Fibroblast of mammary gland (primary cell): Measurements from ENCODE around the gene NTF4.
"Not testable (repeated sequence)": the region's sequence is repeated elsewhere in the genome, so short reads cannot be mapped to it uniquely, and the experiment has no call there.

Source experiments
- DNase-seq: peaks from one replicate; pipeline ENCODE4 v3.0.0-alpha.2; 2010; ENCODE audit warnings: low read depth
- H3K4me3 ChIP-seq: 2 replicates; pipeline ENCODE4 v1.5.1; 2011; ENCODE audit warnings: low read depth, mild to moderate bottlenecking, low read length, moderate library complexity; ENCODE audit not compliant: control insufficient read depth
- TF ChIP-seq, protein P1 (sequence below): conservative IDR thresholded peaks from 2 replicates; pipeline ENCODE4 v1.5.1; 2011; ENCODE audit warnings: low read depth, low read length, inconsistent platforms; ENCODE audit not compliant: control insufficient read depth, insufficient read depth

NTF4 gene

DNA sequence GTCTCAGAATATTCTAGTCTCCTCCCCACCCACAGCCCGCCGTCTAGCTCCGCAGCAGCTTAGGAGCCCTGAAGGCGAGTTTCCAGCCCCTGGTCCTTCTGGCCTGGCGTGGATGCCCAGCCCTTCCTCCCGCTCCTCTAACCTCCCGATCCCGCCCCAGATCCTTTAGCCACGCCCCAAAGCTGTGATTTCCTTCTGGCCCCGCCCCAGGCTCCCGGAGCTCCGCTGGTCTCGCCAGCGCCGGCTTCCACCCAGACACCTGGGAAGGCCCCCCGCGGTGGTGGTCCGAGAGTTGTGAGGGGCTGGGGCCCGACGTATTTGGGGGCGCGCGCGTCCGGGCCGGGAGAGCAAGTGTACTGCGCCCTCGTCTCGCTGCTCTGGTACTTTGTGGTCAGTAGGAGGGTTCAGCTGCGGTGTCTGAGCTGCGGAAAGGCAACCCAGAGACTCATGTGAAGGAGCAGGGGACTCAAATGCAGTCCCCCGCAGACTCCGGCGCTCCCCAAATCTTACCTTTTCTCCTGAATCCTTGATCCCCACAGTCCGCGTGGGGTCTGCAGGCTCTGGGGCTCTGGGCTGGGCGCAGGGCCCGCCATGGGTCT lies 6.9 kb downstream of the NTF4 start, which contains the start of gene CGB7:
Gene CGB7, minus strand, starts transcription at position 114 of the 599 bp plus-strand sequence. CDS start 2,374 bp downstream, outside the sequence.
- peak; percentile 38 for DNase-seq
- peak within 1 kb of the TSS; percentile 50 for H3K4me3 ChIP-seq
- TF ChIP-seq, protein P1, sequence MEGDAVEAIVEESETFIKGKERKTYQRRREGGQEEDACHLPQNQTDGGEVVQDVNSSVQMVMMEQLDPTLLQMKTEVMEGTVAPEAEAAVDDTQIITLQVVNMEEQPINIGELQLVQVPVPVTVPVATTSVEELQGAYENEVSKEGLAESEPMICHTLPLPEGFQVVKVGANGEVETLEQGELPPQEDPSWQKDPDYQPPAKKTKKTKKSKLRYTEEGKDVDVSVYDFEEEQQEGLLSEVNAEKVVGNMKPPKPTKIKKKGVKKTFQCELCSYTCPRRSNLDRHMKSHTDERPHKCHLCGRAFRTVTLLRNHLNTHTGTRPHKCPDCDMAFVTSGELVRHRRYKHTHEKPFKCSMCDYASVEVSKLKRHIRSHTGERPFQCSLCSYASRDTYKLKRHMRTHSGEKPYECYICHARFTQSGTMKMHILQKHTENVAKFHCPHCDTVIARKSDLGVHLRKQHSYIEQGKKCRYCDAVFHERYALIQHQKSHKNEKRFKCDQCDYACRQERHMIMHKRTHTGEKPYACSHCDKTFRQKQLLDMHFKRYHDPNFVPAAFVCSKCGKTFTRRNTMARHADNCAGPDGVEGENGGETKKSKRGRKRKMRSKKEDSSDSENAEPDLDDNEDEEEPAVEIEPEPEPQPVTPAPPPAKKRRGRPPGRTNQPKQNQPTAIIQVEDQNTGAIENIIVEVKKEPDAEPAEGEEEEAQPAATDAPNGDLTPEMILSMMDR, result no peak

DNA sequence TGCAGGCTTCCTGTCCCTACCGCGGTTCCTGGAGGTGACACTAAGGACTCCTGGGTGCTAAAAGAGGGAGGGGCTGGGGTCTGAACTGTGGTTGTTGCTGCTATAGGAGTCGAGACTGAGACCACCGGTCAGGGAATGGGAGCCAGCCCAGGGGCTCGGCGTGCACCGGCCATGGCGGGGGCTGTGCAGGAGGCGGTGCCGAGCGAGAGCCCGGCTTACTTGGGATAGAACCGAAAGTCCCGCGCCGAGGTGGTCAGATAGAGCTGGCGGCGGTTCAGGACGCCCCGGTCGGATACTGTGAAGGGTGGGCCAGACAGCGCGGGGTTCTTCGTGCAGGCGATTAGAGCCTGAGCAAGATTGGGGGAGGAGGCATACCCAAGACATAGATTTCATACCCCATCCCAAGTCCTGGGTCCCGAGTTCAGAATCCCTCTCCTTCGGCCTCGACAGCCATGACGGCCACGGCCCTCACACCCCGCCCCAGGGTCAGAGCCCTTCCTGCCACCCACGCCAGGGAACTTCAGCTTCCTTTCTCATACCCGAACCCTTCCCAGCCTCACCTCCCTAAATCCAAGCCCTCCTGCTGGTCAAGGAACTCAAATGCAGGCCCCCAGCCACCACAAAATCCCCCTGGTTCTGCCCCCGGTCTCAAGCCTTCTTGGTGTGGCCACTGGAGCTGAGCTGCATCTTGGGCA lies 7.6 kb downstream of the NTF4 start:
- peak overlapping the region; percentile 50 for H3K4me3 ChIP-seq
- DNase-seq, result not testable (repeated sequence)

DNA sequence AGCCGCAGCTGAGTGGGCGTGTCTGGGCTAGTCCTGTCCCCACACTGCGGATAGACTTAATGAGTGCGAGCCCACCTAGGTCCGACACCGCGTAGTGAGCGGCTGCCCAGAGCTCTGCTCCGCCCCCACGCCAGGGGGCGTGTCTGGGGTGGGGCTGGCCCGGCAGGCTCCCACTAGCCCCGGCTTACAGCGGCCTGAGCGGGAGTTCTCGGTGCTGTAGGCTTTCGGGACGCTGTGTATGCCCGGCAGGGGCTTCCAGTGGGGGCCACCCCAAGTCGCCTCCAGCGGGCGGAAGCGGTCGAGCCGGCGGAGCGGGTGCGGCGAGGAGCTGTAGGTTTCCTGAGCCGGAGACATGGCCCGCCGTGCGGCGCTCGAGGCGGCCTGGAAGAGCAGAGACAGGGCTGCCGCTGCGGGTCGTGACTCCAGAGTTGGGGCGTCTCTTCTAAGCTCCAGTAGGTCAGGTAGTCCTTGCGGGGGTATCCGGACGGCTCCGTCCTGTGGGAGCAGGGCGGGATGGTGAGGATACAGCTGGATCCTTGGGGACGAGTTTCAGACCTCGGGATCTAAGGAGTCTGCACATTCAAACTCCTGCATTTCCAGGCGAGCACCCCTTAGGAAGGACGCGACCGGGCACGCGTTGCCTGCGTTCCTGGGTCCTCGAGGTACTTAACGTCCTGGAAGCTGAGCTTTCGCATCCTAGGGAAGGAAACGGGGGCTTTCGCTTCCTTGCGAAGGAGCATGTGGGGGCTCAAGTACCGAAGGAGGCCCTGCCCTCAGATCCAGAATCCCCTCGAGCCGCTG lies 8.3 kb downstream of the NTF4 start:
- peak overlapping the region; percentile 50 for H3K4me3 ChIP-seq
- DNase-seq, result peak; percentile 21
- TF ChIP-seq, protein P1, result no peak

DNA sequence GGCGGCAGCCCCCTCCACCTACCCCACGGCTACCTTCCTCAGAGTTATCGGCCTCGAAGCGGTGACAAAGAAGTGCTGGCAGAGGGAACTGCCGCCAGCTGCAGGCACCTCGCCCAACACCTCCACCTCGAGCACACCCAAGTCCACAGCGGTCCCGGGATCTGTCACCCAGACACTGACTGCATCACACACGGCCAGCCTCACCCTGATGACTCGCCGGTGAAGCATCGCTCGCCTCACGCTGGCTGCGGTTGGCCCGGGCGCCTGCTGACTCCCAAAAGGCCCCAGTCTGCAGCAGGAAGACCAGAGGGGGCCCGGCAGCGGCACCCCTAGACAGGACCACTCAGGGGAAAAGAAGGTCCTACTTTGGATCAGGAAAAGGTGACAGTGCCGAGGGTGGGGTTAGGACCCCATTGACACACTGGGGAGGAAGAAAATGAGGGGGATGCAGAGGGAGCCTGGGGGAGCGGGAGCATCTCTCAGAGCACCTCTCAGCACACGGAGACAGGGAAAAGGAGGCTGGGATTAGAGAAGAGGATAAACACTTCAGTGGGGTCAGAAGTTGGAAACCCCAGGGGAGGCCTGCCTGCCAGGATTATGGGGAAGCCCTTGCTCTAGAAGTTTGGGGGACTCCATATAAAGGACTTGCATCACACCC lies 14.1 kb downstream of the NTF4 start:
- H3K4me3 ChIP-seq, result not testable (repeated sequence)
- DNase-seq, result peak; percentile 68

DNA sequence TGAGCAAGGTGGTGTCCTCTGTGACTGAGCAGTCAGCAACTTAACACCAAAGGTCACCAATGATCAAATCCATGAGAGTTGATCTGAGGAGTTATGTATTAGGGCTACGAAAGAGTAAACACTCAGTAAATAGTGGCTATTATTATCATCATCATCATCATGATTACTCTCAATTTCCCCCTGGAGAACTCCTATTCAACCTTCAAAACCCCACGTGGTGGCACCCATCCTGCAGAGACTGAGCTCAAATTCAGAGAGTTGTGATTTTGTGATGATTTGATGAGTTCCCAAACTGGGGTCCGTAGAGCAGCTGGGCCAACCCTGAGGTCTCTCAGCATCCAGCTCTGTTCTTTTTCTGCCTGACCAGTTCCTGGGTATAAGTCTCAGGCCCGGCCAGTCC lies 14.8 kb downstream of the NTF4 start:
- DNase-seq, H3K4me3 ChIP-seq: not testable (repeated sequence)

DNA sequence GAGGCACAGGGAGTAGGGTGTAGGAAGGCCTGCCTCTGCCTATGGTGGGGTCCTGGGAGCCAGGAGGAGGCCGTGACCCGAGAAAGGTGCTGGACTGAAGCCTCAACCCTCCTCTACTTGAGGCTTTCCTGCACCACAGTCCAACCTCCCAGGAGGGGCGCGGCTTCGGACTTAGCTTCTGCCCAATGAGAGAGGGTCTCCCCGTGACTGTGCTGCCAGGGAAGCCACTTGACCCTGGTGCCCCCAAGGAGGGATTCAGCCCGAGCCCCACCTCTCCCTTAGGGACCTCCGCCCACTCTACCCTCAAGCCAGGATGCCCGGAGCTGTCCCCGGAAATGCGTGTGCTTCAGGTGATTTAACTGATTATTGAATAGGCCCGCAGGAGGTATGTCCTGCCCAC lies 15.6 kb downstream of the NTF4 start, which contains the start of gene CGB8:
Gene CGB8, minus strand, starts transcription at position 101 of the 400 bp plus-strand sequence. CDS start 372 bp downstream, outside the sequence.
- not testable (repeated sequence) for H3K4me3 ChIP-seq, DNase-seq

DNA sequence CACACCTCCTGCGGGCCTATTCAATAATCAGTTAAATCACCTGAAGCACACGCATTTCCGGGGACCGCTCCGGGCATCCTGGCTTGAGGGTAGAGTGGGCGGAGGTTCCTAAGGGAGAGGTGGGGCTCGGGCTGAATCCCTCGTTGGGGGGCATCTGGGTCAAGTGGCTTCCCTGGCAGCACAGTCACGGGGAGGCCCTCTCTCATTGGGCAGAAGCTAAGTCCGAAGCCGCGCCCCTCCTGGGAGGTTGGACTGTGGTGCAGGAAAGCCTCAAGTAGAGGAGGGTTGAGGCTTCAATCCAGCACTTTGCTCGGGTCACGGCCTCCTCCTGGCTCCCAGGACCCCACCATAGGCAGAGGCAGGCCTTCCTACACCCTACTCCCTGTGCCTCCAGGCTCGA lies 21.1 kb downstream of the NTF4 start, which contains the start of gene CGB5:
Gene CGB5, plus strand, starts transcription at position 301 of the 400 bp plus-strand sequence. CDS start 362 bp downstream, outside the sequence.
- not testable (repeated sequence) for H3K4me3 ChIP-seq, DNase-seq

DNA sequence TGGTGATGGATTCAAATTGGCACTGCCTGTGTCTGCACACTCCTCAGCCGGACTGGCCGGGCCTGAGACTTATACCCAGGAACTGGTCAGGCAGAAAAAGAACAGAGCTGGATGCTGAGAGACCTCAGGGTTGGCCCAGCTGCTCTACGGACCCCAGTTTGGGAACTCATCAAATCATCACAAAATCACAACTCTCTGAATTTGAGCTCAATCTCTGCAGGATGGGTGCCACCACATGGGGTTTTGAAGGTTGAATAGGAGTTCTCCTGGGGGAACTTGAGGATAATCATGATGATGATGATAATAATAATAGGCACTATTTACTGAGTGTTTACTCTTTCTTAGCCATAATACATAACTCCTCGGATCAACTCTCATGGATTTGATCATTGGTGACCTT lies 22.0 kb downstream of the NTF4 start:
- not testable (repeated sequence) for DNase-seq, H3K4me3 ChIP-seq

DNA sequence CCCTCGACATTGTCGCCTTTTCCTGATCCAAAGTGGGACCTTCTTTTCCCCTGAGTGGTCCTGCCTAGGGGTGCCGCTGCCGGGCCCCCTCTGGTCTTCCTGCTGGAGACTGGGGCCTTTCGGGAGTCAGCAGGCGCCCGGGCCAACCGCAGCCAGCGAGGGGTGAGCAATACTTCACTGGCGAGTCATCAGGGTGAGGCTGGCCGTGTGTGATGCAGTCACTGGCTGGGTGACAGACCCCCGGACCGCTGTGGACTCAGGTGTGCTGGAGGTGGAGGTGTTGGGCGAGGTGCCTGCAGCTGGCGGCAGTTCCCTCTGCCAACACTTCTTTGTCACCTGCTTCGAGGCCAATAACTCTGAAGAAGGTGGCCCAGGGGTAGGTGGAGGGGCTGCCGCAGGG lies 22.4 kb downstream of the NTF4 start:
- TF ChIP-seq, protein P1, result no peak
- peak; percentile 26 for DNase-seq
- H3K4me3 ChIP-seq, result no peak overlapping the region

DNA sequence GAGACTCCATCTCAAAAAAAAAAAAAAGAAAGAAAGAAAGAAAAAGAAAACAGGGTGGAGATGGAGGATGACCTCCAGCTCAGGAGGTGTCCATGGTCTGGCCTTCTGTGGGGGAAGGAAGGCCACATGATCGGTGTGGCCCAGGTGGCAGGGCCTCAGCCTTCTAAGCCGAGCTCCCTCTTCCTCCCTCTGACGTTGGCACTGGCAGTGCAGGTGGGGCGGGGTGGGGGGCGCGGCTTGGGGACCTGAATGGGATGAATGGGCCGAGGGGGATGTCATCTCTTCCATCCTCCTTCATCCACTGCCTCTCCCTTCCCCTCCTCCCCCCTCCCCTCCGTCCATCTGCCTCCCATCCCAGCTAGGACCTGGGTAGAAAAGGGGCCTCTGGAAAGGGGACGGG lies 24.9 kb downstream of the NTF4 start:
- not testable (repeated sequence) for H3K4me3 ChIP-seq, DNase-seq

DNA sequence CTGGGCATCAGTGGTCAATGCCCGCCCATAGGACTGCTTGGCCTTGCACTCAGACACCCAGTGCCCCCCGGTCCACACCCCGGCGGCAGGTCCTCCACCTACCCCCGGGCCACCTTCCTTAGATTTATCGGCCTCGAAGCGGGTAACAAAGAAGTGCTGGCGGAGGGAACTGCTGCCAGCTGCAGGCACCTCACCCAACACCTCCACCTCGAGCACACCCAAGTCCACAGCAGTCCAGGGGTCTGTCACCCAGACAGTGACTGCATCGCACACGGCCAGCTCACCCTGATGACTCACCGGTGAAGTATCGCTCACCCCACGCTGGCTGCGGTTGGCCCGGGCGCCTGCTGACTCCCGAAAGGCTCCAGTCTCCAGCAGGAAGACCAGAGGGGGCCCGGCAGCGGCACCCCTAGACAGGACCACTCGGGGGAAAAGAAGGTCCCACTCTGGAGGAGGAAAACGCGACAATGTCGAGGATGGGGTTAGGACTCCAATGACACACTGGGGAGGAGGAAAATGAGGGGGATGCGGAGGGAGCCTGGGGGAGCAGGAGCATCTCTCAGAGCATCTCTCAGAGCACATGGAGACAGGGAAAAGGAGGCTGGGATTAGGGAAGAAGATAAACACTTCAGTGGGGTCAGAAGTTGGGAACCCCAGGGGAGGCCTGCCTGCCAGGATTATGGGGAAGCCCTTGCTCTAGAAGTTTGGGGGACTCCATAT lies 25.9 kb downstream of the NTF4 start:
- not testable (repeated sequence) for H3K4me3 ChIP-seq
- peak; percentile 78 for DNase-seq

DNA sequence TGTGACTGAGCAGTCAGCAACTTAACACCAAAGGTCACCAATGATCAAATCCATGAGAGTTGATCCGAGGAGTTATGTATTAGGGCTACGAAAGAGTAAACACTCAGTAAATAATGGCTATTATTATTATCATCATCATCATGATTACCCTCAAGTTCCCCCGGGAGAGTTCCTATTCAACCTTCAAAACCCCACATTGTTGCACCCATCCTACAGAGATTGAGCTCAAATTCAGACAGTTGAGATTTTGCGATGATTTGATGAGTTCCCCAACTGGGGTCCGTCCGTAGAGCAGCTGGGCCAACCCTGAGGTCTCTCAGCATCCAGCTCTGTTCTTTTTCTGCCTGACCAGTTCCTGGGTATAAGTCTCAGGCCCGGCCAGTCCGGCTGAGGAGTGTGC lies 26.5 kb downstream of the NTF4 start:
- not testable (repeated sequence) for DNase-seq, H3K4me3 ChIP-seq
